OCI-LY3 (cell line): ENCODE measurements around the gene RFPL1.

ENCODE experiments used
- H2AFZ ChIP-seq: fragments of 200-600, 300-600 bp; shearing (Covaris generic); 2 replicates; pipeline ENCODE4 v1.6.0; 2014; ENCODE audit warnings: antibody characterized with exemption, low read depth, low read length
- H3K27ac ChIP-seq: fragments of 200-600, 300-600 bp; sonication (generic); 2 replicates; pipeline ENCODE4 v1.5.1; 2014; ENCODE audit warnings: mild to moderate bottlenecking, low read length, moderate library complexity, mixed read lengths
- H3K27me3 ChIP-seq: fragments of 200-600, 300-600 bp; sonication (generic); 2 replicates; pipeline ENCODE4 v1.6.1; 2014; ENCODE audit warnings: low read depth, low read length, mixed read lengths
- H3K36me3 ChIP-seq: fragments of 200-600, 300-600 bp; sonication (generic); replicated peaks from 2 replicates; pipeline ENCODE3; 2014; ENCODE audit warnings: low read depth, low read length, mixed read lengths
- H3K4me1 ChIP-seq: fragments of 300-600, 200-600 bp; sonication (generic); 2 replicates; pipeline ENCODE4 v1.6.1; 2014; ENCODE audit warnings: low read length, mixed read lengths
- H3K4me2 ChIP-seq: fragments of 200-600, 300-600 bp; sonication (generic); 2 replicates; pipeline ENCODE4 v1.6.1; 2014; ENCODE audit warnings: low read length, mixed read lengths
- H3K4me3 ChIP-seq: fragments of 300-600, 200-600 bp; sonication (generic); 2 replicates; pipeline ENCODE4 v1.5.1; 2014; ENCODE audit warnings: antibody characterized with exemption, mild to moderate bottlenecking, low read length, moderate library complexity
- H3K79me2 ChIP-seq: fragments of 300-600, 200-600 bp; shearing (Covaris generic); 2 replicates; pipeline ENCODE4 v1.6.1; 2014; ENCODE audit warnings: mild to moderate bottlenecking, low read length, mixed read lengths
- H3K9ac ChIP-seq: fragments of 300-600, 200-600 bp; shearing (Covaris generic); 2 replicates; pipeline ENCODE4 v1.6.0; 2014; ENCODE audit warnings: mild to moderate bottlenecking, low read length, moderate library complexity
- H3K9me3 ChIP-seq: fragments of 200-600, 300-600 bp; shearing (Covaris generic); 2 replicates; pipeline ENCODE4 v1.6.1; 2014; ENCODE audit warnings: low read length, mixed read lengths; ENCODE audit not compliant: insufficient read depth
- H4K20me1 ChIP-seq: fragments of 200-600, 300-600 bp; sonication (generic); 2 replicates; pipeline ENCODE4 v1.6.1; 2016; ENCODE audit warnings: low read length, mixed read lengths; ENCODE audit not compliant: insufficient read depth
- EZH2phosphoT487 ChIP-seq: fragments of 200-600 bp; shearing (Covaris generic); IDR thresholded peaks from 2 replicates; pipeline ENCODE4 v1.6.1; 2018; ENCODE audit warnings: antibody characterized with exemption, mixed run types, low read depth
- TF ChIP-seq, protein P1 (sequence below): fragments of 200-600, 300-600 bp; sonication (generic); IDR thresholded peaks from 2 replicates; pipeline ENCODE4 v1.5.1; 2014; ENCODE audit warnings: antibody characterized with exemption, low read length, low read depth

The RFPL1 gene

DNA sequence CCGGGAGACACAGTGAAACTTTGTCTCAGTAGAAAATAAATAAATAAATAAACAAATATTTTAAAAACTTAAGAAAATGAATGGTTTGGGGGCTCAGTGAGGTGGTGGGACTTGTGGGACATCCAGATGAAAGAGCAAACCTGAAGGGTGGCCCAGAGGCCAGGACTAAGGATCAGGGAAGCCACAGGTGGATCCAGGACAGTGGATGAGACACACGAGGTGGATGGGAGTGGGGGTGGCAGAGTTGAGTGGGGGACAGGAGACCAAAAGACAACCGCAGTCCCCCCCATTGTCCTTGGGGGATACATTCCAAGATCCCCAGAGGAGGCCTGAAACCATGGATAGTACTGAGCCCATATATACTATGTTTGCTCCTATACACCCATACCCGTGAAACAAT lies 7.1 kb downstream of the RFPL1 start:
- Histone ChIP-seq H3K4me3 (no peak overlapping the region), H2AFZ (no peak overlapping the region), H3K9me3 (no peaks in the 10 kb centered on the region), H3K27me3 (peaks cover 13% of the 10 kb centered on the region), H3K79me2 (no peaks in the 10 kb centered on the region), H3K4me1 (no peaks in the 10 kb centered on the region), H4K20me1 (no peaks in the 10 kb centered on the region), H3K4me2 (no peak overlapping the region), H3K9ac (no peak overlapping the region), H3K27ac (no peak overlapping the region), H3K36me3 (no peaks in the 10 kb centered on the region)
- TF ChIP-seq EZH2phosphoT487, result no peak
- TF ChIP-seq, protein P1, sequence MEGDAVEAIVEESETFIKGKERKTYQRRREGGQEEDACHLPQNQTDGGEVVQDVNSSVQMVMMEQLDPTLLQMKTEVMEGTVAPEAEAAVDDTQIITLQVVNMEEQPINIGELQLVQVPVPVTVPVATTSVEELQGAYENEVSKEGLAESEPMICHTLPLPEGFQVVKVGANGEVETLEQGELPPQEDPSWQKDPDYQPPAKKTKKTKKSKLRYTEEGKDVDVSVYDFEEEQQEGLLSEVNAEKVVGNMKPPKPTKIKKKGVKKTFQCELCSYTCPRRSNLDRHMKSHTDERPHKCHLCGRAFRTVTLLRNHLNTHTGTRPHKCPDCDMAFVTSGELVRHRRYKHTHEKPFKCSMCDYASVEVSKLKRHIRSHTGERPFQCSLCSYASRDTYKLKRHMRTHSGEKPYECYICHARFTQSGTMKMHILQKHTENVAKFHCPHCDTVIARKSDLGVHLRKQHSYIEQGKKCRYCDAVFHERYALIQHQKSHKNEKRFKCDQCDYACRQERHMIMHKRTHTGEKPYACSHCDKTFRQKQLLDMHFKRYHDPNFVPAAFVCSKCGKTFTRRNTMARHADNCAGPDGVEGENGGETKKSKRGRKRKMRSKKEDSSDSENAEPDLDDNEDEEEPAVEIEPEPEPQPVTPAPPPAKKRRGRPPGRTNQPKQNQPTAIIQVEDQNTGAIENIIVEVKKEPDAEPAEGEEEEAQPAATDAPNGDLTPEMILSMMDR, result no peak

DNA sequence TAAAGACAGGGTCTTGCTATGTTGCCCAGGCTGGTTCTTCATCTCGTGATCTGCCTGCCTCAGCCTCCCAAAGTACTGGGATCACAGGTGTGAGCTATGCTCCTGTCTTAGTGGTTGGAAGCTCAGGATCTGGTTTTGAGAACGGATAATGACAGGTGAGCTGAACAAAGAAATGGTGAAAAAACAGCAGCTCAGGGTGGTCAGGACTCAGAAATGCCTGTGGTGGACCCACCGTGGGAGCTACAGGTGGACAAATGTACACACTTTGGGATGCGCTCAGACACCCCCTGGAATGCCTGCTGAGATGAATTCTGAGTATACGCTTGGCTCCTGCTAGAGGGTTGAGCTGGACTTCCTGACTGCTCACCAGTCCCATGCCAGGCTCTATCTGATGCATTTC lies 9.5 kb downstream of the RFPL1 start:
- H3K9me3 ChIP-seq, result no peaks in the 10 kb centered on the region
- H3K79me2 ChIP-seq, result no peaks in the 10 kb centered on the region
- H4K20me1 ChIP-seq, result no peaks in the 10 kb centered on the region
- H3K9ac ChIP-seq, result no peak overlapping the region
- no peaks in the 10 kb centered on the region for H3K36me3 ChIP-seq
- TF ChIP-seq, protein P1, result no peak
- no peak for TF ChIP-seq EZH2phosphoT487
- H3K27me3 ChIP-seq, result peaks cover 13% of the 10 kb centered on the region
- H3K4me3 ChIP-seq, result no peak overlapping the region
- H2AFZ ChIP-seq, result no peak overlapping the region
- H3K4me2 ChIP-seq, result no peak overlapping the region
- H3K27ac ChIP-seq, result no peak overlapping the region
- H3K4me1 ChIP-seq, result no peaks in the 10 kb centered on the region

DNA sequence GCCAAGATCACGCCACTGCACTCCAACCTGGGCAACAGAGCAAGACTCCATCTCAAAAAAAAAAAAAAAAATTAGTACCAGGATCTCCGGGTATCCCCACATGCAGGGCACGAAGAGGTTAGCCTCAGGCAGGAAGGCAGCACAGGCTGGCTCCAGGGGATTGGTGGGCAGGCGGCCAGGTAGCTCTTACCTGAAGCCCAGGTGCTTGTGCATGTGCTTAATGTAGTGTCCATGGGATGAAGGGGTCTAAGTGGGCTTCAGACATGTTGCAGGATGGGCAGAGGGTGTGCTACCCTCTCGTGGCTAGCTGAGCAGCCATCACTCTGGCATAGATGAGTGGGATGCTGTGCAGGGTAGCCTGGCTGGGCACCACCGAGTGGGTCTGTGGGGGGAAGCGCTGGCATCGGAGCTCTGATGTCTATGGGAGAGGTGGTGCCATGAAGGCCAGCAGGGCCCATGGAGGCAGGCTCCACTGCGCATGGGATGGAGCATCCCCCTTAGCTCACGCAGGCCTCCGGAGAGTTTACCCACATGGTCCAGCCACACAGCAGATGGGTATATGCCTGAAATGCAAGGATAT lies 11.0 kb downstream of the RFPL1 start:
- H2AFZ ChIP-seq, result no peak overlapping the region
- no peak overlapping the region for H3K9ac ChIP-seq
- no peak overlapping the region for H3K4me2 ChIP-seq
- no peaks in the 10 kb centered on the region for H3K4me1 ChIP-seq
- H3K27me3 ChIP-seq, result no peaks in the 10 kb centered on the region; the same call in 1 of the 2 replicates
- no peak overlapping the region for H3K4me3 ChIP-seq
- no peak overlapping the region for H3K27ac ChIP-seq
- no peaks in the 10 kb centered on the region for H3K79me2 ChIP-seq
- H3K9me3 ChIP-seq, result no peaks in the 10 kb centered on the region
- H3K36me3 ChIP-seq, result no peaks in the 10 kb centered on the region
- H4K20me1 ChIP-seq, result no peaks in the 10 kb centered on the region
- TF ChIP-seq, protein P1, result no peak
- TF ChIP-seq EZH2phosphoT487, result no peak

DNA sequence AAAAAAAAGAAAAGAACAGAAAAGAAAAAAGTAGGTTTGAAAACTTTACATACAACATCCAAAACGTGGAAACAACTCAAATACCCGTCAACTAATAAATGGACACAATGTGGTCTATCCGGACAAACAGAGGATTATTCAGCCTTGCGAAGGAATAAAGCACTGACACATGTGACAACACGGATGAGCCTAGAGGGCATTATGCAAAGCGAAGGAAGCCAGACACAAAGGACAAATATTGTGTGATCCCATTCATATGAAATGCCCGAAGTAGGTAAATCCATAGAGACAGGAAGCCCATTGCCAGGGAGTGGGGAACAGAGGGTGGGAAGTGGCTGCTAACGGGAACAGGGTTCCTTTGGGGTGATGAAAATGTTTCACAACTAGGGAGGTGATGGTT lies 11.8 kb downstream of the RFPL1 start:
- H3K9ac ChIP-seq, result no peak overlapping the region
- no peaks in the 10 kb centered on the region; the same call in 1 of the 2 replicates for H3K27me3 ChIP-seq
- TF ChIP-seq EZH2phosphoT487, result no peak
- TF ChIP-seq, protein P1, result no peak
- H3K9me3 ChIP-seq, result no peaks in the 10 kb centered on the region
- no peak overlapping the region for H3K4me3 ChIP-seq
- no peak overlapping the region for H2AFZ ChIP-seq
- H3K79me2 ChIP-seq, result no peaks in the 10 kb centered on the region
- H3K36me3 ChIP-seq, result no peaks in the 10 kb centered on the region
- no peaks in the 10 kb centered on the region for H4K20me1 ChIP-seq
- no peaks in the 10 kb centered on the region for H3K4me1 ChIP-seq
- no peak overlapping the region for H3K27ac ChIP-seq
- no peak overlapping the region for H3K4me2 ChIP-seq
